Hematopoietic multipotent progenitor cell (in vitro differentiated cells): ENCODE results near the gene GLE1. TPM values are rescaled to one million over a fixed set of nuclear protein-coding genes. Genes with fewer than 3 reads are reported as not detected.
"Not testable (repeated sequence)": the region's sequence is repeated elsewhere in the genome, so short reads cannot be mapped to it uniquely, and the experiment has no call there.

ENCODE experiments used
- DNase-seq, 3 donors: peaks; one replicate each; pipeline ENCODE4 v3.0.0-alpha.2; 2011 to 2015; ENCODE audit warnings: low read depth in 2 of 3, low spot score in 2 of 3
- total RNA-seq: library from RNA; depleted of rRNA; stranded (reverse); fragments of >200 nt; gene quantifications from one replicate; pipeline ENCODE4 v1.2.3, GENCODE V29; 2012

The GLE1 gene
- total RNA-seq, 1 donor, result 32.6 TPM

- no peak for DNase-seq
Observed at GRCh38 chr9:128550770-128551656, 46.5 kb downstream of the GLE1 start.

DNA sequence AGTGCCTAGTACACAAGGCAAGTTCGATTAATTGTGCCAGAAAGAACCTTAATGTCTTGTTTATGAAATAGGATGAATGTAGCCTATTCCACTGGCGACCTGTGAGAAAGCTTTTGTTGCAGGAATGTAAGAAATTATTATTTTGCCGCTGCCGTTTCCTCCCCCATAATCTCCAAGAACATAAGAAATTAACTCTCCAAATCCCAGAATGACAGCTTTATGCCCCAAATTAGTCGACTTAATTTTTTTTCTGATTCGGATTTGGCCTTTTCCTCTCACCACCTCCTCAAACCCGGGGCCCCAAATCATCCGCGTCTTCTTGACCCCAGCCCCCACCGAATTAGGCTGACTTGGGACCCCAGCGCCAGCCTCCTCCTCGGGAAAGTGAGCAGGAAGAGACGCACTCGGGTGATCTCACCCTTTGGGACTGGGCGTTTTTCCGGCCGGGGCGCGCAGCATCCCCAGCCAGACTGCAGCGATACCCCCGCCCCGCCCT lies 47.2 kb downstream of the GLE1 start:
- DNase-seq, result no peak

- DNase-seq, result peak; percentile 88 to 96 (median 95)
Observed at GRCh38 chr9:128552153-128552743, 47.7 kb downstream of the GLE1 start, which contains the start of gene SPTAN1. Gene SPTAN1, plus strand, starts transcription at chr9:128552587. Its CDS starts 14,154 bp downstream, at chr9:128566741.

DNA sequence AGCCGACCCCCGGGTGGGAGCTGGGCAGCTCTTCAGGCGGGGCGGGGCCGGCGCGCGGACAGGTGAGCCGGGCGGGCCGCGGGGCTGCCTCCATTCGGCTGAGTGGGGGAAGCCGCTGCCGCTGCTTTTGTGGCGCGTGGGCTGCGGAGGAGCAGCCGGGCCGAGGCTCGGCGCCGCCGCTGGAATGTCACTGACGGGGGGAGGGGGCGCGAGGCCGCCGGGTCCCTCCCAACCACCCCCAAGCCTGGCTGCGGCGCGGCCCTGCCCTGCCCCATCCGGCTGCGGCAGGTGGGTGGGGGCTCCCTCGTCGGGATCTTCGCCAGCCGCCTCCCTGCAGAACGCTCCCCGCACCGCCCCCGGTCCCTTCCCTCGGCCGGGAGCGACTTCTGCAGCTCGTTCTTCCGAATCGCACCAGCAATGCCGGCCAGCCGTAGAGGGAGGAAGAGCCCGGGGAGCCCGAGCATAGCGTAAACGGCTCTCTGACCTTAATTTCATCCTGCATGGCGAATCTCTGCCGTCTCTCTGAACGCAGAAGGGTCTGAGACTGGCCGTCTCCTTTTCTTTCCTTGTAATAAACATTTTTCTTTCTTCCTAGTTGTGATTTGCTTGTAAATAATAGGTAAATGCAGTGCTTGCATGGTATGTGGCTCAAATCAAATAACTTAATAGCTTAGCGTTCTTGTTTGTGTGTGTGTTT lies 48.4 kb downstream of the GLE1 start:
- DNase-seq, result peak in 2 of 3 donors; percentile 20 to 32

DNA sequence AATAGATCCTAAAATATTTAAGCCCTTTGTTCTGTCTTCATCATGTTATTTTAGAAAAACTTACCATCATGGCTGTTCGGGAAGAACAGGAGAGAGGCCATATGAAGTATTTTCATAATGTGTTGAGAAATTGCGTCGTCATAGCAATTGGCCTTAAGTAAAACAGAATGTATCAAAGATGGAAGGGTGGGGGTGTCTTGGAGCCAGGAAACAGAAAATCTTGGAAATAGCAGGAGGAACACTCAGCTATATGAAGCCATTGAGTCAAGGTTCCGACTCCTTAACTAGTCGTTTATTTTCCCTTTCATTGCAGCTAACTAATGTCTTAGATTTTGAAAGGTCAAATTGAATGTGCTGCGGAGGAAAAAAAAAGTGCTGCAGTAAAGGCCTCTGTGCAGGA lies 49.2 kb downstream of the GLE1 start:
- DNase-seq, result no peak

GRCh38 chr9:128554155-128554862 lies 49.8 kb downstream of the GLE1 start:
- no peak for DNase-seq

DNA sequence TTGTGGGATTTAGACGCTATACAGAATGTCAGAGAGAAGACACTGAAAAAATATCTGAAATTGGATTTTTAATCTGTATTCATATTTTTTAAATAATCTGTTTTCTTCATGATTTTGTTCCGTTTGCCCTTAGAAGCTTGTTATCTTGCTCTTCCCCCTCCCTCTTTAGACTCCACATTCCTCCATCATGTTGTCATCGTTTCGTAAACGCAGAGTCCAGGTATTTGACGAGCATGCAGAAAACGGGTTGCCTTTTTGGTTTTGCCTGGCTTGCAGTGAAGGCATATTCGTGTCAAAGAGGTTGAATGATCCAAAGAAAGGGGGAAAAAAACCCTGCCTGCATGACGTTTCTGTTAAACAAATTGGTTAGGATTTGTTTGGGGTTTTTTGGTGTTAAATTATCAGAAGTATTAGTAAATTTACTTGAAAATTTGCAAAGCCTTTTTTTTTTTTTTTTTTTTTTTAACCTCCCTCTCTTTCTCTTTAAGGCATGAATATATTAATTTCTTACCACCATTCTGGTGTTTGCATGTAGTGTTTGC lies 50.7 kb downstream of the GLE1 start:
- no peak for DNase-seq

- no peak for DNase-seq
Observed at GRCh38 chr9:128556276-128556675, 51.8 kb downstream of the GLE1 start.

GRCh38 chr9:128556926-128557634 lies 52.6 kb downstream of the GLE1 start:
- no peak for DNase-seq

GRCh38 chr9:128558431-128559310 lies 54.2 kb downstream of the GLE1 start:
- DNase-seq, result peak in 2 of 3 donors; percentile 70 to 86

DNA sequence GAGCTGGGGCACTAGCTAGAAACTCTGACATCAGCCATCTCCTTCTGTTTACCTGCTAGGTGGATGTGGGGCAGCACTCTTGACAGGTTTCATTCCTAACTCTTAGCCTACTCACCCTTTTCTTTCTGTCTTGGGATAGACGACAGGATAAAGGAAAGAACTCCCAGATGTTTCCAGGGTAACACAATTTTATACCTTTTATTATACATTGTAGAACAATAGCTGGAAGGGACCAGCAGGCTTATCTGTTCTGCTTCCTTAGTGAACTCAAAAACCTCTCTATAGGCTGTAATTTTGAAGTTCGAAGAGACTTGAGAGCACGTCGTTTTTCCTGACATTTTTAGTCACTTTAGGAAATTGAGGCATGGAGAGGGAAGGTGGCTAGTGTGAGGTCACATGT lies 61.1 kb downstream of the GLE1 start:
- no peak for DNase-seq

DNA sequence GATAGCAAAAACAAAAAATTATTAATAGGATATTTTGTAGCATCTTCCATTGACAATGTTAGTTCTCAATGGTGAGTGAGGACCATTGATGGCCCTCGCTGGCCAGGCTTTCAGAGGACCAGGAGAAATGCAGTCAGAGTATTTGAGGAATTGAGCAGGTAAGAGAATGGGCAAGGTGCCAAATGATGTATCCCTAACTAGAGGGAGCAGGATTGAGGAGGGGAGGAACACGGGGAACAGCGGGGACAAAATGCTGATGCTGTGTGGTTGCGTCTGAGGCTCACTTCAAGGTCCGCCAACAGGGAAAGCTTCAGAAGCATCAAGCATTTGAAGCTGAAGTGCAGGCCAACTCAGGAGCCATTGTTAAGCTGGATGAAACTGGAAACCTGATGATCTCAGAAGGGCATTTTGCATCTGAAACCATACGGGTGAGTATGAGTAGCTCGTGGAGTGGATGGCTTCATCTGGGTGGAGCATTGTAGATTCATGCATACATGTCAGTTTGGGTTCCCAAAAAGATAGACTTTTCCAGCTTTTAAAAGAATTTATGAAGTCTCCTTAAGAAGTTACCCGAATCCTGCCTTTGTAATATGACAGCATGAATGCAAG lies 64.1 kb downstream of the GLE1 start:
- DNase-seq, result no peak

GRCh38 chr9:128575469-128575868 lies 71.0 kb downstream of the GLE1 start:
- no peak for DNase-seq

DNA sequence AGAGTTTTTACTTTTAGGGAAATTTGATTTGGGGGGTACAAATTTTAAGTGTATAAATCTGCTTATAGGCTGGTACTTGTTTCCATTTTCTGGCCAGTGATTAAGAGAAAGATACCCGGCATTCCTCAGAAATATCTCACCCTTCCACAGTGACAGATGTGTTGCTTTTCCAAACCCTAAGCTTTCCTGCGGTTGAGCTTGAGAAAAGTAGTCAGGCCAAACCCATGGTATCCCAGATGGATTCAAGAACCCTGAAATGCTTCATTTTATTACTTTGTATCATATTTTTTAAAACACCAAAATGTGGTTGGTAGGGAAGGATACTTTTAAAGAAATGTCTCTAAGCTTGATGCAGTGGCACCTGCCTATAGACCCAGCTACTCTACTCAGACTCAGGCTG lies 71.4 kb downstream of the GLE1 start:
- no peak for DNase-seq

GRCh38 chr9:128577206-128577605 lies 72.7 kb downstream of the GLE1 start:
- no peak for DNase-seq

DNA sequence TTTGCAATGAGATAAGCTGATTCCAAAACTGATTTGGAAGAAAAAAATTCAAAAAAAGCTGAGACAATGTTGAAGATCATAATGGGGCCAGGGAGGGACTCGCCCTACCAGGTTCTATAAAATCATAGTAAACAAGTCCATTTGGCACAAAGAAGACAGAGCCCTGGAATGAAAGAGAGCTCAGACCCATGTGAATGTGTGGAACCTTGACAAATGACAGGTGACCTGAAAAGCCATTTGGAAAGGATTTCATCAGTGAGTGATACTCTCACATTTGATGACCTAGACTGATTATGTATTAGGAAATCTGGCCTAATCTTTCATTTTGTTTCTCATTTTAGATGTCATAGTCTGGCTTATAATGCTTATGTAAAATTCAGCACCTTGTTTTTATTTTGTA lies 74.7 kb downstream of the GLE1 start:
- no peak for DNase-seq

- no peak for DNase-seq
Observed at GRCh38 chr9:128580731-128581130, 76.2 kb downstream of the GLE1 start.

GRCh38 chr9:128585155-128585554 lies 80.6 kb downstream of the GLE1 start:
- DNase-seq, result not testable (repeated sequence)
